ENCODE data around the gene HSD17B12.
A peak's percentile ranks its signal among the peaks of the same experiment; 100 is the strongest.

Gene HSD17B12

GRCh38 chr11:43837879-43838278 lies 157.3 kb downstream of the HSD17B12 start:
- no peak for DNase-seq (ENCODE audit: extremely low spot score)
- POLR2A ChIA-PET = no interaction called here
- CTCF ChIA-PET = interaction anchor here (0.7 to 3.0 kb wide), 4 partner anchors 12 to 18 kb away, joined by 3 to 21 read pairs (median 8); no protein-coding TSS in a partner anchor
- TF ChIP-seq CTCF (IDR thresholded peaks at IDR 0.05; ENCODE audit: control extremely low read depth, extremely low read depth, low read depth, missing control alignments) = no peak

GRCh38 chr11:43842021-43842420 lies 161.5 kb downstream of the HSD17B12 start:
- CTCF ChIA-PET = interaction anchor here (0.9 to 3.8 kb wide), 8 partner anchors 9 to 275 kb away, joined by 3 to 25 read pairs (median 4); no protein-coding TSS in a partner anchor
- no peak for TF ChIP-seq CTCF (IDR thresholded peaks at IDR 0.05; ENCODE audit: control extremely low read depth, extremely low read depth, low read depth, missing control alignments)
- POLR2A ChIA-PET = no interaction called here
- DNase-seq (ENCODE audit: extremely low spot score) = no peak

- CTCF ChIA-PET = interaction anchor here (1.5 kb wide), 1 partner anchor 20 kb away, joined by 5 read pairs; no protein-coding TSS in a partner anchor
- TF ChIP-seq CTCF (IDR thresholded peaks at IDR 0.05; ENCODE audit: control extremely low read depth, extremely low read depth, low read depth, missing control alignments) = no peak
- no peak for DNase-seq (ENCODE audit: extremely low spot score)
- POLR2A ChIA-PET = no interaction called here
Observed at GRCh38 chr11:43845816-43846215, 165.3 kb downstream of the HSD17B12 start.

GRCh38 chr11:43852057-43852636 lies 171.6 kb downstream of the HSD17B12 start:
- DNase-seq (ENCODE audit: extremely low spot score) = peak; percentile 67
- POLR2A ChIA-PET = no interaction called here
- peak; percentile 75 for TF ChIP-seq CTCF (IDR thresholded peaks at IDR 0.05; ENCODE audit: control extremely low read depth, extremely low read depth, low read depth, missing control alignments)
- CTCF ChIA-PET = interaction anchor here (0.7 to 2.7 kb wide), 41 partner anchors 8 to 539 kb away, joined by 3 to 39 read pairs (median 4); no protein-coding TSS in a partner anchor

- CTCF ChIA-PET = interaction anchor here (1.2 to 1.9 kb wide), 2 partner anchors 11 to 286 kb away, joined by 4 read pairs; no protein-coding TSS in a partner anchor
Observed at GRCh38 chr11:43853781-43854180, 173.2 kb downstream of the HSD17B12 start.

GRCh38 chr11:43856993-43857392 lies 176.5 kb downstream of the HSD17B12 start:
- CTCF ChIA-PET = interaction anchor here (0.7 to 2.5 kb wide), 5 partner anchors 10 to 288 kb away, joined by 3 to 7 read pairs (median 4); no protein-coding TSS in a partner anchor
- POLR2A ChIA-PET = no interaction called here
- TF ChIP-seq CTCF (IDR thresholded peaks at IDR 0.05; ENCODE audit: control extremely low read depth, extremely low read depth, low read depth, missing control alignments) = no peak

More at GRCh38 chr11:43853781-43854180, 173.2 kb downstream of the HSD17B12 start:
- no peak for TF ChIP-seq CTCF (IDR thresholded peaks at IDR 0.05; ENCODE audit: control extremely low read depth, extremely low read depth, low read depth, missing control alignments)
- no peak for DNase-seq (ENCODE audit: extremely low spot score)
- POLR2A ChIA-PET = no interaction called here

More at GRCh38 chr11:43856993-43857392, 176.5 kb downstream of the HSD17B12 start:
- DNase-seq (ENCODE audit: extremely low spot score) = no peak
